ENCODE measurements around the gene SLC35G1.

DNA sequence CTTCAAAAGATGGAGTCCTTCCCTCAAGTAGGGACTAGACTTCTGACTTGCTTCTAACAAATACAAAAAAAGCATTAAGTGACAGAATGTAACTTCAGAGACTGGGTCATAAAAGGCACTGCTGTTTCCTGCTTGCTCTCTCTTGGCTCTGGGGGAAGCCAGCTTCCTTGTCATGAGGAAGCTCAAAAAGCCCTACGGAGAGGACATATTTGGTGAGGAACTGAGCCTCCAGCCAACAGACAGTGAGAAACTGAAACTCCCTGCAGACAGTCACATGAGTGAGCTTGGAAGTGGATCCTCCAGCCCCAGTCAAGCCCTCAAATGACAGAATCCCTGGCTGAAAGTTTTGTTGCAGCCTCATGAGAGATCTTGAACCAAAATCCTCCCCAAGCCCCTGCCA lies 26.3 kb upstream of the SLC35G1 start:
- TF ChIP-seq POLR2AphosphoS5 (IDR thresholded peaks at IDR 0.05; ENCODE audit: insufficient read depth in 1 of 2, low read depth in 1 of 2) (no peak), POLR2A (IDR thresholded peaks at IDR 0.05) (no peak)
- TF ChIP-seq, protein P1, sequence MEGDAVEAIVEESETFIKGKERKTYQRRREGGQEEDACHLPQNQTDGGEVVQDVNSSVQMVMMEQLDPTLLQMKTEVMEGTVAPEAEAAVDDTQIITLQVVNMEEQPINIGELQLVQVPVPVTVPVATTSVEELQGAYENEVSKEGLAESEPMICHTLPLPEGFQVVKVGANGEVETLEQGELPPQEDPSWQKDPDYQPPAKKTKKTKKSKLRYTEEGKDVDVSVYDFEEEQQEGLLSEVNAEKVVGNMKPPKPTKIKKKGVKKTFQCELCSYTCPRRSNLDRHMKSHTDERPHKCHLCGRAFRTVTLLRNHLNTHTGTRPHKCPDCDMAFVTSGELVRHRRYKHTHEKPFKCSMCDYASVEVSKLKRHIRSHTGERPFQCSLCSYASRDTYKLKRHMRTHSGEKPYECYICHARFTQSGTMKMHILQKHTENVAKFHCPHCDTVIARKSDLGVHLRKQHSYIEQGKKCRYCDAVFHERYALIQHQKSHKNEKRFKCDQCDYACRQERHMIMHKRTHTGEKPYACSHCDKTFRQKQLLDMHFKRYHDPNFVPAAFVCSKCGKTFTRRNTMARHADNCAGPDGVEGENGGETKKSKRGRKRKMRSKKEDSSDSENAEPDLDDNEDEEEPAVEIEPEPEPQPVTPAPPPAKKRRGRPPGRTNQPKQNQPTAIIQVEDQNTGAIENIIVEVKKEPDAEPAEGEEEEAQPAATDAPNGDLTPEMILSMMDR (IDR thresholded peaks at IDR 0.05) = no peak
